Activated T-cell treated with anti-CD3 and anti-CD28 coated beads, Interleukin-2, amount 50 U/mL, for 1 hour (primary cell): Measurements from ENCODE around the gene SNAPC2.
A peak's percentile ranks its signal among the peaks of the same experiment; 100 is the strongest.
"Not testable (repeated sequence)": the region's sequence is repeated elsewhere in the genome, so short reads cannot be mapped to it uniquely, and the experiment has no call there.

Experiments used
- DNase-seq: peaks from one replicate; pipeline ENCODE4 v3.0.0-alpha.2; 2020

SNAPC2 gene

DNA sequence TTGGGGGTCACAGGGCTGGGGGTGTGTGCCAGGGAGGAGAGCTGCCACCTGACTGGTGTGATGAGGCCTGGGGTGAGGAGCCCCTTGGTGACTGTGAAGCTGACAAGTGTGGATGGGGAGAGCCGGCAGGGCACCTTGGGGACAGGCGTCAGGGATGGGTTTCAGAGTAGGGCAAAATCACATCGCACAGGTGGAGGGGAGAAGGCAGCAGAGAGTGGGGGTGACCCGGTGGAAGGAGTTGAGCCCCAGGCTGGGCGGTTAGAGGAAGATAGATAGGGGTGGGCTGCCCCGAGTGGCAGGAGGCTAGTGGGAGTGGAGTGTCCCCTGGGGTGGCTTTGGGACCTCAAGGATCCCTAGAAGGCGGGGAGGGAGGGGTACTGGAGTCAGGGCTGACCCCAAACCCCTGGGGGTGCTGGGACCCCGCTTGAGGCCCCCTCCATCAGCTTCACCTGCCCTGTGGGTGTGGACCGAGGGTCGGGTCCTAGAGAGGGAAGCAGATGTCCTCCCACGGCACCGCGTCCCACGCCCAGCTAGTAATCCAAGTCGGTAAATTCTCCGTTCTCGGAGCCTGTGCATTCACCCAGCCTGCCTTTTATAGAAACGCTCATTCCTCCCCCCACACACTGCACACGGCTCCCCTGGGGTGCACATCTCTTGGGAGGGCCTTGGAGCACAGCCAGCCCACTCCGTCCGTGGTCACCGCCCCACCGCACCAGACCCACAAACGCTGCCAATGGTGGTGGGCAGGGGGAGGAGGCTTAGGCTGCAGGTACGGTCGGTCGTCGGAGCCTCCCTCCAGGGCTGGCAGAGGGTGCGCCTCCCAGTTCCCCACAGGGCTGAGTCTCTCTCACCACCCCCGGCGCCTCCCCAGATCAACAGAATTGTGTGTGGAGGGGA lies 3.4 kb downstream of the SNAPC2 start:
- DNase-seq, result no peak

DNA sequence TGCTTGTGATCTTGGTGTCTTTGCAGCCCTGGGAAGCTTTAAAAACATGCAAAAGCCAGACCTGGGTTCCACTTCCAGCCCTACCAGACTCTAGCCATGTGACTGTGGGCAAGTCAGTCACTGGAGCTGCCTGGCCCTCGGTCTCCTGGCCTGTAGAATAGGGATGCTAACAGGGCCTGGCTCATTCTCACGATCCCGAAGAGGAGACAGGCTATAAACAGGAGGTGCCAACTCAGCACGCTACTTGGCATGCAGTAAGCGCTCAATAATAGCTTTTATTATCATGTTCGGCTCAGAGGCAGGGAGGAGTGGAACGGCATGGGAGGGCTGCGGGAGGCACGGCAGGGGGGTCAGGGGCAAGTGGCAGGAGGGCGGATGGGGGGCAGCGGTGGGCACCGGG lies 4.1 kb downstream of the SNAPC2 start:
- DNase-seq, result no peak

DNA sequence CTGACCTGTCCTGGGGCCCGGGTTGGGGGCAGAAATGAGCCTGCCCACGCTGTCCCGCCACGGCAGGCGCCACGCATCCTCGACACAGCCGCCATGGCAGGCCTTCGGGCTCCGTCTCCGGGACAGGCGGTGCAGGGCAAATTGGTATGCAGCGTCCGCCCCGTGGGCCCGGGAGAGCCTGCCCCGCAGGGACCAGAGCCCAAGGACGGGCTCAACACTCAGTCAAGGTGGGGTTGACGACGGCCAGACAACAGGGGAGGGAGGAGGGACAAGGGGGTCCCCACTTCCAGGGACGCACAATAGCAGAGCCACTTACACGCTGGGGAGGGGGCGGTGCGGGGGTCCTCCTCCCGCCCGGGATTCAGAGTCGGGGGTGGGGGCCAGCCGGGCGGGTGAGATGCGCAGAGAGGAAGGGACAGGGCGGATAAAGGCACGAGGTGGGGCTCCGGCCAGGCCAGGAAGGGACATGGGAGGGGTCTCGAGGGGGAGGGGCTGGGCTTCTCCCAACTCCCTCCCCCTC lies 4.6 kb downstream of the SNAPC2 start:
- DNase-seq, result no peak

GRCh38 chr19:7925171-7925851 lies 5.2 kb downstream of the SNAPC2 start:
- peak; percentile 81 for DNase-seq

DNA sequence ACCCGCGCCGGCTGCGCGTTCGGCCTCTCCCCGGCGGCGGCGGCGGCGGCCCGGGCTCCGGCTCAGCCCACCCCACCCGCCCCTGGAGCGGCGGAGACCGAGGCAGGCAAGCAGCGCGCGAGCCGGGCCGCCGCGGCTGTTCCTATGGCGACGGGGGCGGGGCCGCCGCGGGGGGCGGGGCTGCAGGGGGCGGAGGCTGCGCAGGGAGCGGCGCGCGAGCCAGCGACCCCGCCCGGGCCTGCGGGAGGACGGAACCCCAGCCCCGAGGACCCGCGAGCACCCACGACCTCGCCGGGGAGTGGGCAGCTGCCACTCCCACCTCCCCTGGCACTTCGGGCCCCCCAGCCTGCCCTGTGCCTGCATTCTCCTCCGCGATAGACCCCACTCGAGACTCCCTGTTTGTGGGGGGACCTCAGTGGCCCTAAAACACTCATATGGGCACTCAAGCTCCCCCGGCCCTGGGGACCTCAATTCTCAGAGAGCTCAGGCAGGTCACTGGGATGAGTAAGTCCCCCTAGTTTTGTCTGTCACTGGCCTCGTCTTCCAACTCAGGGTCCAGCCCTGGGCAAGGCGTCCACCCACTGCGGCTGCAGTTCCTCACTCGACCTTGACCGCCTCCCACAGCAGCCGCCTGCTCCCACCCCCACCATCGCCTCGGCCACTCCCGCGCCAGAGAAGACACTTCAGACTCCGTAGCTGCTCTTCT lies 6.0 kb downstream of the SNAPC2 start, which contains the start of gene CTXN1:
TSS of gene CTXN1 (minus strand) at position 115 of the 706 bp plus-strand sequence. CDS start 597 bp downstream, outside the sequence.
- DNase-seq, result peak; percentile 87

DNA sequence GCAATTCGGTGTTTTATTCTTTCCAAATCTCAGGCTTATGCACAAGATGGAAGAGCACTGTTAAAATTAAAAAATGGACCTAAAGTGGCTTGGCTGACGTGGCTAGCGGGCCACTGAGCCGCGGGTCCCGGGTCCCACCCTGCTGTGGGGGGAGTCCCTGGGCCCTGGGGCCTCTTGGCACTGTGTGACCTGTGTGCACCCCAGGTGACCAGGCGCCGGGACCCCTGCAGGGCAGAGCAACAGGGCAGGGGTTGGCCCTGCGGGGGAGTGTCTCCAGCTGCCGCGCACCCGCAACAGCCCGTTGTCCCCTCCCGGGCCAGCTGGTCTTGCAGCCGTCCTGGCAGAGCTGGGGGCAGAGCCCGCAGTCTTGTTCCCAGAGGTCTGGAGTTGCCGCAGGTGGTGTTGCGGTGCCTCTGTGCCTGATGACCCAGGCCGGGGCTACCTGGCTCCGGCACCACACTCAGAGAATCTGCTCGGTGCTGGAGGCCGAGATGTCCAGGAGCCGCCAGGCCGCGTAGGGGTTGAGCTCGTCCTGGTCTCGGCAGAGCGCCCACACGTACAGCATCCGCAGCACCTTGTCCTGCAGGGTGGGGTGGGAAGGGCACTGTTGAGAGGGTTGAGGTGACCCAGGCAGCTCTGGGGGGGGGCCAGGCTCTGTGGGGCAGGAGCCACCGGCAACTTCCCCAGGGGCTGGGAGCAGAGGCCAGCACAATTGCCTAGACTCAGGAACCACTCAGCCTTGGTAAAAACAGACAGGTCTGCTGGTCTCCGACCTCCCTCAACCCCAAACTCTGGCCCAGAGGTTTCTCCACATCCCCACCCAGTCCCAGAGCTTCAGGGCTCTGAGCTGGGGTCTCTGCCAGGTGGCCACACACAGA lies 6.8 kb downstream of the SNAPC2 start:
- DNase-seq, result no peak

GRCh38 chr19:7927605-7928333 lies 7.6 kb downstream of the SNAPC2 start:
- DNase-seq, result no peak

- DNase-seq, result no peak
These were observed 8.2 kb downstream of the SNAPC2 start for GRCh38 chr19:7928334-7928706.

DNA sequence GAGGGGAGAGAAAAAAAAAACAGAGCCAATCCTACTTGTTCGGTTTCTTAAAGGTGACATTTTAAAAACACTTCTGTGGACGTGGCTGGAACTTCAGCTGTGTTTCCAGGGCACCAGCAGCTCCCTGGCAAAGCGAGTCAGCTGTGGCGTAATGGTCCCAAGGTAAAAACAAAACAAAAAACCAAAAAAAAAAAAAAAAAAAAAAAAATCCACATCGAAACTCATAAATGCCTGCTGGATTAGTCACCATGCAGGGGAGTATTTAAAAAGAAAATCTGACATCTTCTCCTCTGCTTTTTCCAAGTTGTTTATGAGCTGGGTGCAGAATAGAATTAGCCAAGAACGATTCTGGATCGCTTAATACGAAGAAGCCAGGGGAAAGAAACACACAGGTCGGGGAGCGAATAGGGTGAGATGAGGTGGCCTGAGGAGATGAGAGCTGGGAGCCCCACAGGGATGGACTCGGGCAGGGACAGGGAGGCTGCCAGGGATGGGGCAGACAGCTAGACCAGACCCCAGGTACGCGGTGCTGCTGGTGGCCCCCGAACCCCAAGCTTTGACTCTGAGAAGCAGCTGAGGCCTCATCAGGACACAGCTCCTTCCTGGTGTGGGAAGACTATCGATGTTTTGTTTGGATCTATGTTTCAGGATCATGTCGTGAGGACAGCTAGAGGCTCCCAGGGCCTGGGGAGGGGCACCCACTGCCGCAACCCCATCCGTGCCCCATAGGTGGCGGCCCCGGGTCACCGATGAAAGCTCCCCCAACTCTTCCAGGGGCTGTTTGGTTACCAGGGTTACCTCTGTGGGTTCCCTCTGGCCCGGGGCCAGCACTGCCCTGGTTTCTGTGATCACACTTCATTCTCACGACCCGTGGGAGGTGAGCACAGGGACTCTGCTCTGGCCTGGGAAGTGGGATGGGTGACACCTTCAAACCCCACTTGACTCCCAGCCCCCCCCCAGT lies 8.9 kb downstream of the SNAPC2 start:
- DNase-seq, result peak; percentile 82

DNA sequence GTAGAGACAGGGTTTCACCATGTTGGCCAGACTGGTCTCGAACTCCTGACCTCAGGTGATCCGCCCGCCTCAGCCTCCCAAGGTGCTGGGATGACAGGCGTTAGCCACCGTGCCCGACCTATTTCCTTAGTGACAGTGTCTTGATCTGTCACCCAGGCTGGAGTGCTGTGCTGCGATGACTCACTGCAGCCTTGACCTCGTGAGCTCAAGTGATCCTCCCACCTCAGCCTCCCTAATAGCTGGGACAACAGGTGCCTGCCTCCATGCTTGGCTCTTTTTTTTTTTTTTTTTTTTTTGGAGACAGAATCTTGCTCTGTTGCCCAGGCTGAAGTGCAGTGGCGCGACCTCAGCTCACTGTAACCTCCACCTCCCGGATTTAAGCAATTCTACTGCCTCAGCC lies 9.9 kb downstream of the SNAPC2 start:
- DNase-seq, result not testable (repeated sequence)

GRCh38 chr19:7930765-7931164 lies 10.6 kb downstream of the SNAPC2 start:
- DNase-seq, result no peak

DNA sequence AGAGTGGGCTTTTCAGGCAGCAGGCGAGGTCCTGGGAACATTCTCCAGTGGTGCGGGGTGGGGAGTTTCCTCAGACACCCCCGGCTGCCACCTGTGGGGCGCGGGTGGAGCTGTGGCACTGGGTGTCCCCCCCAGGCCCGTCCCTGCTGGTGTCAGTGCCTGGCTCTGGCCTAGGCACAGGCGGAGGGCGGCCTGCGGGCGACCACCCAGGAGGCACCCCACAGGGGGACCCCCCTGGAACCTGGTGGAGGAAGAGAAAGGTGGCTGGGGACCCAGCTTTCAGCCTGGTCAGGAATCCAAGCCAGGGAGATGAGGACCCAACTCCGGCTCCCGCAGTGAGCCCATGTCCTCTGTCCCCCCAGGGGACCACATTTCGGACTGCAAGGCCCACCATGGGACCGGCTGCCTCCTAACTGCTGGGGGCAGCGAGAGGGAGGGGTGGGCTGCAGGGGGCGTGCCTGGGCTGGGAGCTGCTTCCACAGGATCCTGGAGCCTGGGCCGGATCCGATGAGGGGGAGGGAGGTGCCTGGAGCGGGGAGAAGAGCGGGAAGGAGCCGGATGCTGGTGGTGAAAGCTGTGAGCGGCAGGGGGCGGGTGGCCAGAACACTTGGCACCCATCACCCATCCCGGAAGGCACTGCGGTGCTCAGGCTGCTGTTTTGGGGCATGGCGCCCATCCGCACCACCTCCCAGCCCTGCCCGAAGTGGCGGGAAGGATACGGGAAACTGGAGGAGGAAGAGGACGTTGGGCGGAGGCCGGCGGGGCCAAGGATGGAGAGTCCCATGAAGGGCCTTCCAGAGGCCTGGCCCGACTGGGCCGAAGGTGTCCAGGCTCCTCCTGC lies 11.3 kb downstream of the SNAPC2 start:
- no peak for DNase-seq

DNA sequence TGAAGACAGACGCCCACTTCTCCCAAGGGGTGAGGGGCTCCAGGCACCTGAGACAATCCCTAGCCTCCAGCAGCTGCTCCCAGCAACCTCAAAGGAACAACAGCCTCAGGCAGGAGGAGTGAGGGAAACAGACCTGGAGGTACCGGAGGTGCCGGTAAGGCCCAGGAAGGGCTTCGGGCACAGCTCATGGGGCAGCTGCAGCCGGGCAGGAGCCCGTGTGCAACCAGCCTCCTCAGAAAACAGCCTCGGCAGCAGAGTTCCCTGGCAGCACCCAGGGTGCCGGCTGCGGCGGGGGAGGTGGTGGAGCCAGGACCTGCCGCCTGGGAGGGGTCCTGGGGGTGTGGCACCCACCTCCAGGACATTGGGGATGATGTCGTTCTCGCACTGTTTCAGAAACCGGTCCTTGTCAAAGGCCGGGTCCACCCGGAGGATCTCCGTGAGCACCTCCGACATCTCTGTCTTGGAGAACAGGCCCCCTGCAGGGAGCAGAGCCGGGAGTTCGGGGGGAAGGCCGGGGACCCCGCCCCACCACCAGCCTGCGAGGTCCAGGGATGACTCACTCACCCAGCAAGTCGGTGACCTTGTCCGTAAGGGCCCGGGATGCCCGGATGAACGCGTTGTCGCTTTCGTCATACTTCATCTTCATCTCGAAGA lies 12.3 kb downstream of the SNAPC2 start:
- no peak for DNase-seq

- no peak for DNase-seq
These were observed 12.8 kb downstream of the SNAPC2 start for GRCh38 chr19:7932930-7933300.

DNA sequence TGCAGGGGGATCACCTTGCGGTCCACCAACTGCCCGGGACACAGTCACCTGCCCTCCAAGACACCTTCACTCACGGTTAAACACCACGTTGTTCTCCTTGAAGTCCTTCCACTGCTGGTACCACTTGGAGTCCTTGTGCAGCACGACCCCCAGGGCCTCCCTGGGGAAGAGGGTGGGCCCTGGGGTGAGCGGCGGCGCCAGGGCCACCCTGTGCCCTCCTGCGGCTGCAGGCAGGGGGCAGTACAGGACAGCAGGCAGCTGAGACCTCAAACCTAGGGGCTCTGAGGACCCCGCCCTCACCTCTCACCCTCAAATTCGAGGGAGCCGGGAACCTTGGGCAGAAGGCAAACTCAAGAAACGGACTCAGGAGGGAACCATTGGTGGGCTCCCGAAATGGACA lies 13.3 kb downstream of the SNAPC2 start:
- DNase-seq, result no peak

GRCh38 chr19:7933828-7934725 lies 13.9 kb downstream of the SNAPC2 start:
- DNase-seq, result no peak

GRCh38 chr19:7934766-7935165 lies 14.6 kb downstream of the SNAPC2 start:
- no peak for DNase-seq

DNA sequence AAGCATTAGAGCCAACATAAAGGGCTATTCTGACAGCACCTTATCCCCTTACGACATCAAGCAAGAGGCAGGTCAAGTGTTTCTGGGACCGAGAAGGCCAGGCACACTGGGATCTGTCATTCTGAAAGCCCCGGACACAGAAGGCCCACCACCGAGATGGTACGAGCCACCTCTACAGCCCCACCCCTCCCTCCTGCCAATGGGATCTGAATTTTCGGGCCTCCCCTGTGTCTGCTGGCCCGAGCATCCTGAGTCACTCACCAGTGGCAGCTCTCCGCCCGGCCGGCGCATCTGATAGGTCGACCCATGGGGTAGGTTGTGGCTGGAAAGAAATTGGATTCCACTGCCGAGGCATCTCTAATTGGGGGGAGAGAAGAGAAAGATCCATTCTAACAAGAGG lies 20.7 kb downstream of the SNAPC2 start:
- DNase-seq, result no peak
